HG03025 (cell line): ENCODE data around the gene PYROXD2.

ENCODE experiments used
- ATAC-seq: cut with Tn5 transposase; IDR thresholded peaks from one replicate; pipeline ENCODE4 v1.9.1; 2021; ENCODE audit warnings: mild to moderate bottlenecking, moderate library complexity; ENCODE audit not compliant: unreplicated experiment, low FRiP score

PYROXD2 gene

GRCh38 chr10:98436704-98437103 lies 21.7 kb upstream of the PYROXD2 start:
- no peak for ATAC-seq

DNA sequence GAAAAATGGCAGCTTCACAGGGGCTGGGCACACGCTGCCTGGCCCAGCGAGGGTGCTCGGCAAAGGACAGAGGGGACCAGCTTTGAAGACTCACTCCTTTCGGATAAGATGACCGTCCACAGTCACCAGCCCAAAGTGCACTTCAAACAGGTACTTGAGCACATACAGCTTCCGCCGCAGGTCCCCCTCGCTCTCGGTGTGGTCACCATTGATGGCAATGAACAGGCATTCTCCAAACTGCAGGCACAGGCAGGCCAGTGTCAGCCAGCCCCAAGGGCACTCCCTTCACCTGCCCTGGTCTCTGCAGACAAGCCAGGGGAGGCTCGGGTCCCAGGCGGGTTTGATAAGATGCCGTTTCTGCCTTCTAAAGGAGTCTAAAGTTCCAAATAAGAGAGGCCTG lies 20.2 kb upstream of the PYROXD2 start:
- ATAC-seq = no peak

DNA sequence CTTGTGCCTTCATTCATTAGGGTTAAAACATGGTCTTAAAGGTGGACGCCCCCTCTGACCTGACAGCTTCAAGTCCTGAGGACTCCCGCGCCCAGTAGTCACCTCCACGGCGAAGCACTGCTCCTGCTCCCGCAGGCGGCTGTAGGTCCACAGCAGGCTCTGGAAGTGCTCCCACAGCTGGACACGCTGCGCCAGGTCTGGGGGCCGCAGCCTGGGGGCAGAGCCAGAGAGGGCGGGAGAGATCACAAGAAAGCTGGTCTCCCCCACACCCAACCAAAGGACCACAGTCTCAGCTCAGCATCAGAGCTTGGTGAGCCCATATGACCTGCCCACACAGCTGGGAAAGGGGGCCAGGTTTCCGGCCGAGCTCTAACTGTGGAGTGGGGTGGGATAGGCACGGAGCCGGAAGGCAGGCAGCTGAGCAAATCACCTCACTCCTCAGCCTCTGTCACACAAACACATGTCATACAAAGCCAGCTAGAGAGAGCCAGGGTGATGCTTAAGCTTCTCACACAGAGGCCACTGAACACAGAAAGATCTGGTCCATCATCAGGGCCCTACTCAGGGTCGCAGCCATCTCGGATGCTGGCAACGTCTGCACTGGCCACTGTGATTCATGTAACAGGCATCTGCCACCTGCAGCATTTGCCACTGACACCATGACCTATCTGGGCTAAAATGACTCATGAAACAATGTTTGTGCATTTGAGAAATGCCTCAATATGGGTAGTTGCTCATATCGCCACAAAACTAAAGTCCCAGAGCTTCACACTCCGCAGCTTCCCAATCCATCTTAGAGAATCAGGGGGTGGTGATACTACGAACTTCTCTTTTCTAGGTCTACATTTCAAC lies 19.1 kb upstream of the PYROXD2 start:
- no peak for ATAC-seq

DNA sequence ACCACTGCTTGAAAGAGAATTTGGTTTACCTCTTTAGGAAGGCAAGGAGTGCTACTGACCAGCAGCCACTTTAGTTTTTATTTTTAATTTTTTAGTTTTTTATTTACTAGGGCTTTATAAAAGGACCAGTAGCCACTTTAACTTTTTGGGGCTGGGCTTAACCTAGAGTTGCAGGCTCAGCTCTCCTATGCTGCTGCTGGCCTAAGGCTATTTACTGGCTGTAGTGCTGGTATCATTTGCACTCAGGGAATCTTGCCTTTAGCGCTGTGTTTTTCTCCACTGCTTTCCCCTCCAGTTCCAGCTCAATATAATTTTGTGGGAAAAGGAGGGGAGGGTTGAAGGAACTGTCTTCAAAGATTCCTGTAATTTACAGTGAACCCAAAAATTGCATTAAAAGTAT lies 18.4 kb upstream of the PYROXD2 start:
- no peak for ATAC-seq

GRCh38 chr10:98432330-98432729 lies 17.3 kb upstream of the PYROXD2 start:
- ATAC-seq = no peak

- no peak for ATAC-seq
These were observed 16.0 kb upstream of the PYROXD2 start for GRCh38 chr10:98431016-98431415.

GRCh38 chr10:98430427-98430826 lies 15.4 kb upstream of the PYROXD2 start:
- ATAC-seq = no peak

GRCh38 chr10:98429320-98430072 lies 14.5 kb upstream of the PYROXD2 start:
- ATAC-seq = no peak

GRCh38 chr10:98427011-98427515 lies 12.1 kb upstream of the PYROXD2 start:
- no peak for ATAC-seq

DNA sequence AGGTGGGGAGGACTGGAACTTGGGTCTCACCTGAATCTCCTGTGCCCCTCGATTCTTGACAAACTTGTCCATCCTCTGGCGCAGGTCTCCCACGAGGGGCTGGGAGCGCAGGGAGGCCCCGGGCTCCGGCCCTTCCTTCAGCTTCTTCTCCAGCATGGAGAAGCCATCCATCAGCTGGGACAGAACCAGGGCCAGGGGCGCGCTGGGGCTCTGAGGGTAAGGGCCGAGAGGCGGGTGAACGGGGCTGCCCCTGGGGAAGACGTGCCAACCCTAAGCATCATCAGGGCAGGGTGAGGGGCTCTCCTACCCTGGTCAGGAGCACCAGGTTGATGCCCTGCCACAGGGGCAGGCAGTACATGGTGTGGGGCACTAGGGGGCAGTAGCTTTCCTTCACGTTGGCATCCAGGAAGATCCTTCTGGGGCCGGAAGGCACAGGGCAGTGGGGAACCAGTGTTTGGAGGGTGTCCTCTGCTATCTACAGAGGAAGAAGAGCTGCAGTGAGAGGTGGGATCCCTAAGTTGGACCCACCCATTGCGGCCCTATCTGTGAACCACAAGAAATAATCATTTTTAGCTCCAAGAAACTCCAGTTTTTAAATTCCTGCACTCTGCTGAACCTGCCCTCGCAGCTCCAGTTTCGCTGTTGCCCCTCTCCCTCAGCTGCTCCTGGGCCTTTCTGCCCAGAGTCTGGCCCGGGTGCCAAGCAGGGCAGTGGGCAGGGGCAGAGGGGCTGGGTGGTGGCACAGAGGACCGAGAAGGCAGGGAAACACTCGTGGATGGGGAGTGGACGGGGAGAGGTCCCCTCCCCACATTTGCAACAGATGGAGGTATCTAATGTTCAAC lies 10.8 kb upstream of the PYROXD2 start:
- ATAC-seq = no peak

DNA sequence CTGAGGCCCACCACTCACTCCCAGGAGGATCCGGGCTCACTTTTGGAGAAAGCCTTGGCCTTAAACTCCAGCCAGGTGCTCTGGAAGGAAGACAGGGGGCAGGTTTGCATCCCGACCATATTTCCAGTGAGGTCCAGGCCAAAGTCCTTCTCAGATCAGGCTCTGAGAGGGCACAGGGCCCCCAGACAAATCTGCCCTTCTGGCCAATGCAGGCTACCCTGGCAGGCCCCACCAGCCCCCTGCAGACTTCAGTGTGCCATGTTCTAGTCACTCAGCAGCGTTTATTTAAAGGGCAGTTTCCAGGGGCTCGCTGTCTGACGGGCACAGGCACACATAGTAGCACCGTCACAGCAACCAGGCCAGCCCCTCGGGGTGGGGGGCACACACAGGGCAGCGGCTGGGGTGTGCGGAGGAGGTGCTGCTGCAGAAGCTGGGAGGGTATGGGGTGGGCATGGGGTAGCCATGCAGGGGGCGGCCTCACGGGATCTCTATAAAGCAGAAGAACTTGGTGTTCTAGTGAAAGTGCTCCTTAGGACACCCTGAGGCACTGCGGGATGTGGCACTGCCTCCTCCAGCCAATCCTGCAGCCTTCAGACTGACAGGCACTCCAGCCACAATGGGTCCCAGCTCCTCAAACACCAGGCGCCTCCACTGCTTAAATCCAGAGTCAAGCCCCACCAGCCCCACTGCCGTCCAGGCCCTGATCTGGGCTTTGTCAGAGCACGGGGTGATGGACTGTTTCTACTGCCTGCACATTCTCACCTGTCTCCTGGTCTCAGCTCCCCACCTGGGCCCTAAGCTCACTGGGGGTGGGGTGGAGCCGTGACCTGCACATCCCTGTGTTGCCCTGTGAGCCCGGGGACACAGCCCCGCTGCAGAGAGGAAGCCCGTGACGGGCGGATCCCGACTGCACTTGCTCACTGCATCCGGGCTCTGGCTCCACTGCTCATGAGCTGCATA lies 9.6 kb upstream of the PYROXD2 start:
- ATAC-seq = no peak

DNA sequence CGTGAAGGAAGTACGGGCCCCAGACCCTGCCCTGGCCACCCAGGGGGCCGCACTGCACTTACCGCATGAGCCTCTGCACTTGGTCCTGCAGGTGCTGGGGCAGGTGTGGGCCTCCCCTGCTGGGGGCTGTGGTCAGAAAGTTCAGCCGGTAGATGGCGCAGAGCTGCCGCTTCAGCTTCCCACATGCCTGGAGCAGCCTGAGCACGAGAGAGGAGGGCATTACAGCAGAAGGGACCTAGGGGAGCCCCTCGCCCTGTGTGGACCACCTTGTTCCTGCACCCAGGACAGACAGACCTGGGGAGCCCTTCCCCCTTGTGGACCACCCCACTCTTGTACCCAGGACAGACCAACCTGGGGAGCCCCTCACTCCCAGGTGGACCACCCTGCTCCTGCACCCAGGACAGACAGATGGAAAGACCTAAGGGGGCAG lies 8.7 kb upstream of the PYROXD2 start:
- ATAC-seq = no peak

DNA sequence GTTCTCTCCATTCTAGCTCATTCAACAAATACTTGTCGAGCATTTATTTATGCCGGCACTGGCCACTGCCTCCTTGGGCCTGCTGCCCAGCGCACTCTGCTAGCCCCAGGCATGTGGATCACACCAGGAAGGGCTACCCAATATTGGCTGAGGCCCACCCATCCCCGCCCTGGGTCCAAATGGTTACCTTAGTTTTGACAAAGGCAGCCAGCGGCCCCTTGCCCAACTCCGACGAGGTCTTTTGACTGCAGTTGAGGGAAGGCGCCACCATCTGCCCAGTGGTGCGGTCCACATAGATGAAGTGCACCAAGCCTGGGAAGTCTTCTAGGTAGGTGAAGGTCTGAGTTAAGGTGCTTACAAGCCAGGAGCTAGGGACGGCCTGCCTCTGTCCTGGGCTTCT lies 7.2 kb upstream of the PYROXD2 start:
- ATAC-seq = no peak

- ATAC-seq = no peak
These were observed 5.8 kb upstream of the PYROXD2 start for GRCh38 chr10:98420786-98421185.

- ATAC-seq = no peak
These were observed 4.7 kb upstream of the PYROXD2 start for GRCh38 chr10:98419469-98420261.

DNA sequence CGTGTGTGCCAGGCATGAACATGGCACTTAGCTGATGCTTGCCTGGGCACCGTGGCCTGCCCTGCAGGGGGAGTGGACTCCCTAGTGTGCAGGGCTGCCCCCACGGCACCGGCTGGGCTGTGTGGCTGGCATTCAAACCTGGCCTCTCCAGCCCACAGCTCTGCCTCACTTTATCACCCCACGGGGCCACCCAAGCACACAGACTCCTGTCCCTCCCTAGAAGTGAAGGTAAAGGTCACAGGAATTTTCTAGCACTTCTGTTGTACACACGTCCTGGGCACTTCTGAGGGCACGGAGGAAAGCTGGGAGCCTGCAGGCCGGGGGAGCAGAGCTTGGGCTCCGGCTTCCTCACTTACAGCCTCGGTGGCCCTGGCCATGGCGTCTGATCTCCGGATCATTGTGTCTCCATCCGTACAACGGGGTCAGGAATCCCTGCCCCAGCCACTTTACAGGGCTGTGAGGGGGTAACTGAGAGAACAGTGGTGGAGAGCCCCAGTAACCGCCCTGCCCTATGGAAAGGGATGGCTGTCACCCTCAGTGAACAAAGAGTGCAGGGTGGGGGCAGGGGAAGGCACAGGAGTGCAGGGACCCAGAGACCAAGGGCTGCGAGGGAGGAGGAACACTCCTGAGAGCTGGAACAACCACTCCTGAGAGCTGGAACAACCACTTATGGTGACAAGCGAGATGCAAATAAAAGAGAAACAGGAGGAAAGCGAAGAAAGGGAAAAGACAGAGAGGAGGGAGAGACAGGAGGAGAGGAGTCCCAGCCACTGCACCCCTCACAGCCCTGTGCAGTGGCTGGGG lies 3.9 kb upstream of the PYROXD2 start:
- ATAC-seq = no peak

- ATAC-seq = no peak
These were observed 3.1 kb upstream of the PYROXD2 start for GRCh38 chr10:98417973-98418664.
